ENCODE results near the gene SCYL2. TPM values are rescaled to one million over a fixed set of nuclear protein-coding genes. Genes with fewer than 3 reads are reported as not detected.

The SCYL2 gene
- total and polyA plus RNA-seq, 10 of the 15 experiments (the other 5 are each of a cell fraction or from before 2014, with no cell fraction given): 5.4 to 34.3 (median 26.9) TPM

DNA sequence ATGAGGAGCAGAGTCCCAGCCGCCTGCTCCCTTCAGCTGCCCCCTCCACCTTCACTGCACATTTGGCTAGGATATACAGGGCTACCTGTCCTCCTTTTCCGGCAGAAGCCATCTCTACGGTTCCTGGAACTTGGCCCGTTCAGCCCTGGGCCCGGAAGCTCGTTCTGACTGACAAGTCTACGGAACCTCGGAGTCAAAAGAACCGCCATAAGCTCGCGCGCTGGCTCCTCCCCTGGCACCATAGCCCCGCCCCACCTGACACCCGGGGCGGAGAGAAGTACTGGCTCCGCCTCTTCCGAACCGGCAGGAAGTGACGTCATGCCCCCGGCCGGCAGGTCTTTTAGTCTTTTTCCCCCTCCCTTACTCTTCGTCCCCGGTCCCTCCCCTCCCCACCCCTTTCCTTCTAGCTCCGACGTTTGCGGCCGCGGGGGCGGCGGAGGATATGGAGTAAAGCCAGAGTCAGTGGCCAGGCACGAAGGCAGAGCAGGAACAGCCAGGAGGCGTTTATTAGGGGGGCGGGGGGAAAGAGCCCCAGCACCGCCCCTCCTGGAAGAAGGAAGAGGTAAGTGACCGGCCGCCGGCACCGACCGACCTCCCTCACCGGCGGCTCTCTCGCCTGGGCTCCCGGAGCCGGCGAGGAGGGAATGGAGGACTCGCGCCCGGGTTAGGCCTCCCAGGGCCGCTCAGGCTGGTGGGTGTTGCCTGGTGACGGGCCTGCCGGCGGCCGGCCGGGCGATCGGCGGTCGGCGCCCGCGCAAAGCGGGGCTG lies at the start of gene SCYL2, which contains the start of gene DEPDC4 (continued):
- 0 out of 4 replicates have a peak, but pooled peaks of 1 of the 2 experiments have one; percentile 23 for TF ChIP-seq BHLHE40 (IDR thresholded peaks at IDR 0.05; ENCODE audit: borderline replicate concordance in 1 of 2, low read depth in 2 of 2, low read length in 1 of 2)
- no peak; the same call in 1 of the 2 replicates for TF ChIP-seq PML (IDR thresholded peaks at IDR 0.05; ENCODE audit: low read length)
- TF ChIP-seq LARP7 (IDR thresholded peaks at IDR 0.05): peak; percentile 72
- TF ChIP-seq SIN3A (IDR thresholded peaks at IDR 0.05; ENCODE audit: low read depth, low read length): peak; percentile 81
- no peak for TF ChIP-seq WRNIP1 (IDR thresholded peaks at IDR 0.05; ENCODE audit: borderline replicate concordance, low read depth, low read length)
- no peak for TF ChIP-seq SKIL (IDR thresholded peaks at IDR 0.05; ENCODE audit: low read depth, poor library complexity, severe bottlenecking)
- peak; percentile 77 for TF ChIP-seq E2F4 (IDR thresholded peaks at IDR 0.05; ENCODE audit: low read depth, low read length)
- TF ChIP-seq, protein P1, sequence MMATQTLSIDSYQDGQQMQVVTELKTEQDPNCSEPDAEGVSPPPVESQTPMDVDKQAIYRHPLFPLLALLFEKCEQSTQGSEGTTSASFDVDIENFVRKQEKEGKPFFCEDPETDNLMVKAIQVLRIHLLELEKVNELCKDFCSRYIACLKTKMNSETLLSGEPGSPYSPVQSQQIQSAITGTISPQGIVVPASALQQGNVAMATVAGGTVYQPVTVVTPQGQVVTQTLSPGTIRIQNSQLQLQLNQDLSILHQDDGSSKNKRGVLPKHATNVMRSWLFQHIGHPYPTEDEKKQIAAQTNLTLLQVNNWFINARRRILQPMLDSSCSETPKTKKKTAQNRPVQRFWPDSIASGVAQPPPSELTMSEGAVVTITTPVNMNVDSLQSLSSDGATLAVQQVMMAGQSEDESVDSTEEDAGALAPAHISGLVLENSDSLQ (IDR thresholded peaks at IDR 0.05): peak; percentile 95
- no peak for TF ChIP-seq NRF1 (conservative IDR thresholded peaks at IDR 0.05; ENCODE audit: low read depth, low read length)
- TF ChIP-seq CREM (IDR thresholded peaks at IDR 0.05; ENCODE audit: low read depth): peak; percentile 78; the same call in 1 of the 2 replicates
- 0 out of 2 replicates have a peak, but pooled peaks have one; percentile 22 for TF ChIP-seq RAD51 (IDR thresholded peaks at IDR 0.05)
- no peak for TF ChIP-seq SUPT20H (IDR thresholded peaks at IDR 0.05; ENCODE audit: borderline replicate concordance, control insufficient read depth, low read depth, low read length)
- TF ChIP-seq CREB1 (IDR thresholded peaks at IDR 0.05; ENCODE audit: low read depth): peak; percentile 78
- TF ChIP-seq ATF2 (IDR thresholded peaks at IDR 0.05; ENCODE audit: low read length): peak; percentile 62; the same call in 1 of the 2 replicates
- peak; percentile 70 for TF ChIP-seq YY1 (IDR thresholded peaks at IDR 0.05; ENCODE audit: low read depth, low read length)
- no peak for TF ChIP-seq SMAD1 (IDR thresholded peaks at IDR 0.05; ENCODE audit: low read depth, partially characterized antibody)

All from GM12878 (cell line).